GM12892 (cell line): Measurements from ENCODE around the gene MTHFS.
A peak's percentile ranks its signal among the peaks of the same experiment; 100 is the strongest.

Source experiments
- POLR2AphosphoS5 ChIP-seq: IDR thresholded peaks from 2 replicates; pipeline ENCODE4 v1.6.1; 2011; ENCODE audit warnings: low read depth, low read length, control low read depth
- TAF1 ChIP-seq: IDR thresholded peaks from 2 replicates; pipeline ENCODE4 v1.6.1; 2011; ENCODE audit warnings: low read depth, mild to moderate bottlenecking, control low read depth, low read length, borderline replicate concordance

GRCh38 chr15:79896634-79897379 lies at the start of gene MTHFS:
- peak; percentile 87 for TF ChIP-seq POLR2AphosphoS5
- peak; percentile 88 for TF ChIP-seq TAF1
